Uterus (tissue), 2 donors: Measurements from ENCODE around the gene ZSWIM6.

Source experiments
- POLR2A ChIP-seq, 2 donors: fragments of 450-650 bp; IDR thresholded peaks; one replicate each; pipeline ENCODE4 v1.6.1; 2016; ENCODE audit warnings: antibody characterized with exemption in 2 of 2, mild to moderate bottlenecking in 1 of 2, moderate library complexity in 1 of 2
- TF ChIP-seq, protein P1 (sequence below), 4 experiments: fragments of 200-600 bp in 2 of 4; fragments of 450-650 bp in 2 of 4; sonication (generic) in 2 of 4; IDR thresholded peaks; one replicate each; pipeline ENCODE4 v1.5.1; 2016 to 2019; ENCODE audit warnings: antibody characterized with exemption in 4 of 4, mild to moderate bottlenecking in 2 of 4, moderate library complexity in 1 of 4

DNA sequence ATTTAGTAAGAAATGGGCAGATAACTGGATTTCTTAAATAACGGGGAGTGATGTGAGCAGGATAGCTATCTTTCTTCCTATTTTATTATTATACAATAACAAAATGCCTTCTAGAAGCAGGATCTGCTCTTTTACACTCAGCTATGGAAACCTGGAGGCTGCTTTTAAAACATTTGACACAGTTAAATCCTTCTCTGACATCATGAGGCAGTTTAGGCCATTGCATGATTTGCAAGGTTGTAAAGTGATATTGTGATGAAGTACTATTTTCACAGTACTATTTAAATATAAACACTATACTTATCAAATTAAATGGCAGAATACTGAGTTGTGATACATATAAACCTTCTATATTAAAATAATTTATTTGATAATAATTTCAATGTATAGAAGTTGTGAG lies 93.9 kb downstream of the ZSWIM6 start:
- TF ChIP-seq, protein P1, sequence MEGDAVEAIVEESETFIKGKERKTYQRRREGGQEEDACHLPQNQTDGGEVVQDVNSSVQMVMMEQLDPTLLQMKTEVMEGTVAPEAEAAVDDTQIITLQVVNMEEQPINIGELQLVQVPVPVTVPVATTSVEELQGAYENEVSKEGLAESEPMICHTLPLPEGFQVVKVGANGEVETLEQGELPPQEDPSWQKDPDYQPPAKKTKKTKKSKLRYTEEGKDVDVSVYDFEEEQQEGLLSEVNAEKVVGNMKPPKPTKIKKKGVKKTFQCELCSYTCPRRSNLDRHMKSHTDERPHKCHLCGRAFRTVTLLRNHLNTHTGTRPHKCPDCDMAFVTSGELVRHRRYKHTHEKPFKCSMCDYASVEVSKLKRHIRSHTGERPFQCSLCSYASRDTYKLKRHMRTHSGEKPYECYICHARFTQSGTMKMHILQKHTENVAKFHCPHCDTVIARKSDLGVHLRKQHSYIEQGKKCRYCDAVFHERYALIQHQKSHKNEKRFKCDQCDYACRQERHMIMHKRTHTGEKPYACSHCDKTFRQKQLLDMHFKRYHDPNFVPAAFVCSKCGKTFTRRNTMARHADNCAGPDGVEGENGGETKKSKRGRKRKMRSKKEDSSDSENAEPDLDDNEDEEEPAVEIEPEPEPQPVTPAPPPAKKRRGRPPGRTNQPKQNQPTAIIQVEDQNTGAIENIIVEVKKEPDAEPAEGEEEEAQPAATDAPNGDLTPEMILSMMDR (IDR thresholded peaks at IDR 0.05): no peak
- TF ChIP-seq POLR2A (IDR thresholded peaks at IDR 0.05): no peak
